Esophagus muscularis mucosa (tissue), 4 donors: ENCODE measurements around the gene TSPAN31. TPM values are rescaled to one million over a fixed set of nuclear protein-coding genes. Genes with fewer than 3 reads are reported as not detected.

Experiments
- DNase-seq: peaks from one replicate; pipeline ENCODE4 v3.0.0-alpha.2; 2017; ENCODE audit errors: extremely low spot score
- H3K27ac ChIP-seq, 4 donors: fragments of 200-600 bp; sonication (generic); replicated peaks in 1 of 4; 1 replicate in 3 of 4; 2 replicates in 1 of 4; pipeline ENCODE4 v1.5.1; 2016 to 2019; ENCODE audit warnings: mild to moderate bottlenecking in 1 of 4
- H3K27me3 ChIP-seq, 4 donors: fragments of 200-600 bp; sonication (generic); one replicate each; pipeline versions ENCODE4 v1.5.1 to v1.6.0; 2016 to 2019
- H3K36me3 ChIP-seq, 4 donors: fragments of 200-600 bp; sonication (generic); one replicate each; pipeline ENCODE4 v1.5.1; 2016 to 2019
- H3K4me1 ChIP-seq, 4 donors: fragments of 200-600 bp; sonication (generic); one replicate each; pipeline ENCODE4 v1.5.1; 2016 to 2019
- H3K4me3 ChIP-seq, 4 donors: fragments of 200-600 bp; sonication (generic); 1 replicate in 2 of 4; 2 replicates in 2 of 4; pipeline ENCODE4 v1.5.1; 2016 to 2019; ENCODE audit warnings: mild to moderate bottlenecking in 4 of 4, moderate library complexity in 1 of 4
- H3K9me3 ChIP-seq, 4 donors: fragments of 200-600 bp; sonication (generic); 1 replicate in 3 of 4; 2 replicates in 1 of 4; pipeline ENCODE4 v1.5.1; 2016 to 2019
- CTCF ChIP-seq, 3 experiments: fragments of 200-600 bp in 2 of 3; fragments of 450-650 bp in 1 of 3; sonication (generic) in 2 of 3; IDR thresholded peaks; one replicate each; pipeline ENCODE4 v1.5.1; 2017 to 2019; ENCODE audit warnings: antibody characterized with exemption in 3 of 3, mild to moderate bottlenecking in 2 of 3, moderate library complexity in 1 of 3
- EP300 ChIP-seq: sonication (generic); formaldehyde crosslinking; IDR thresholded peaks from one replicate; pipeline ENCODE4 v1.6.1; 2017; ENCODE audit warnings: antibody characterized with exemption
- POLR2A ChIP-seq: fragments of 450-650 bp; IDR thresholded peaks from one replicate; pipeline ENCODE4 v1.6.1; 2017; ENCODE audit warnings: antibody characterized with exemption, moderate library complexity, mild to moderate bottlenecking, low read depth
- POLR2AphosphoS5 ChIP-seq, 2 donors: sonication (generic); formaldehyde crosslinking; IDR thresholded peaks; one replicate each; pipeline ENCODE4 v1.6.1; 2017; ENCODE audit warnings: antibody characterized with exemption in 2 of 2
- WGBS: methylation state at CpG from one replicate; pipeline ENCODE4 v1.1.5; 2018; 5-methylcytosine and 5-hydroxymethylcytosine counted together
- intact Hi-C: fragments of 100-400 bp; cut with DNase I; formaldehyde crosslinking; loops from one replicate; pipeline ENCODE4 v1.15.1; 2023
- total RNA-seq, 4 donors: library from RNA; depleted of rRNA; stranded (reverse); fragments of >200 nt; gene quantifications; one replicate each; pipeline versions ENCODE4 v1.1.0 to v1.2.1, GENCODE V29; 2016

Gene TSPAN31
- total RNA-seq, 4 donors from 2014 or later: 34.3 to 45.1 (median 42.1) TPM

- TF ChIP-seq POLR2AphosphoS5 (IDR thresholded peaks at IDR 0.05): no peak
Measured at GRCh38 chr12:57730336-57731067, 14.3 kb upstream of the TSPAN31 start.

GRCh38 chr12:57731411-57732080 is 13.3 kb upstream of the TSPAN31 start:
- no peak overlapping the region for H3K4me3 ChIP-seq

More at GRCh38 chr12:57730336-57731067, 14.3 kb upstream of the TSPAN31 start:
- Histone ChIP-seq H3K36me3 (no peaks in the 10 kb centered on the region), H3K9me3 (no peaks in the 10 kb centered on the region), H3K27me3 (peaks cover 8 to 85% (median 24%) of the 10 kb centered on the region in 4 donors), H3K27ac (no peak overlapping the region), H3K4me1 (peaks cover 17 to 28% (median 23%) of the 10 kb centered on the region in 4 donors), H3K4me3 (no peak overlapping the region)
- intact Hi-C loops: no loop called here
- 81% methylated on average over 13 of the region's 13 CpGs for WGBS
- no peak for DNase-seq

GRCh38 chr12:57732270-57732669 is 12.6 kb upstream of the TSPAN31 start:
- Histone ChIP-seq H3K9me3 (no peaks in the 10 kb centered on the region), H3K27ac (no peak overlapping the region), H3K36me3 (no peaks in the 10 kb centered on the region), H3K27me3 (peaks cover 12 to 85% (median 34%) of the 10 kb centered on the region in 4 donors), H3K4me1 (peaks cover 21 to 28% (median 23%) of the 10 kb centered on the region in 4 donors), H3K4me3 (no peak overlapping the region)
- TF ChIP-seq POLR2A (no peak), POLR2AphosphoS5 (IDR thresholded peaks at IDR 0.05) (no peak), EP300 (no peak), CTCF (IDR thresholded peaks at IDR 0.05) (no peak)
- DNase-seq: no peak
- intact Hi-C loops: no loop called here
- WGBS: 75% methylated on average over 3 of the region's 4 CpGs

More at GRCh38 chr12:57731411-57732080, 13.3 kb upstream of the TSPAN31 start:
- intact Hi-C loops: no loop called here
- Histone ChIP-seq H3K27me3 (peaks cover 14 to 85% (median 29%) of the 10 kb centered on the region in 4 donors), H3K27ac (no peak overlapping the region), H3K36me3 (no peaks in the 10 kb centered on the region), H3K4me1 (peaks cover 21 to 28% (median 23%) of the 10 kb centered on the region in 4 donors), H3K9me3 (no peaks in the 10 kb centered on the region)
- WGBS: 83% methylated on average over 19 of the region's 19 CpGs
- TF ChIP-seq POLR2AphosphoS5 (IDR thresholded peaks at IDR 0.05) (no peak), POLR2A (no peak), CTCF (IDR thresholded peaks at IDR 0.05) (no peak), EP300 (no peak)
- DNase-seq: no peak

- 82% methylated on average over 10 of the region's 11 CpGs for WGBS
- no peak for DNase-seq
- intact Hi-C loops: no loop called here
- Histone ChIP-seq H3K4me1 (peaks cover 27 to 29% (median 28%) of the 10 kb centered on the region in 4 donors), H3K27ac (no peak overlapping the region), H3K36me3 (no peaks in the 10 kb centered on the region), H3K9me3 (no peaks in the 10 kb centered on the region), H3K4me3 (no peak overlapping the region), H3K27me3 (peaks cover 16 to 85% (median 38%) of the 10 kb centered on the region in 4 donors)
- TF ChIP-seq EP300 (no peak), CTCF (IDR thresholded peaks at IDR 0.05) (no peak), POLR2A (no peak), POLR2AphosphoS5 (IDR thresholded peaks at IDR 0.05) (no peak)
Measured at GRCh38 chr12:57732726-57733593, 11.9 kb upstream of the TSPAN31 start.

- Histone ChIP-seq H3K4me1 (peaks cover 36 to 38% (median 37%) of the 10 kb centered on the region in 4 donors), H3K27ac (no peak overlapping the region), H3K27me3 (peaks cover 16 to 87% (median 48%) of the 10 kb centered on the region in 4 donors), H3K36me3 (no peaks in the 10 kb centered on the region), H3K9me3 (no peaks in the 10 kb centered on the region), H3K4me3 (no peak overlapping the region)
- intact Hi-C loops: no loop called here
- TF ChIP-seq POLR2A (no peak), POLR2AphosphoS5 (IDR thresholded peaks at IDR 0.05) (no peak), CTCF (IDR thresholded peaks at IDR 0.05) (no peak), EP300 (no peak)
- WGBS: no CpG with 5 or more reads among the region's 6 CpGs
- no peak for DNase-seq
Measured at GRCh38 chr12:57733928-57734327, 10.9 kb upstream of the TSPAN31 start.
